Glutamatergic neuron (in vitro differentiated cells): ENCODE measurements around the gene OGFOD2. TPM values are rescaled to one million over a fixed set of nuclear protein-coding genes. Genes with fewer than 3 reads are reported as not detected.

ENCODE experiments used
- DNase-seq: peaks from one replicate; pipeline ENCODE4 v3.0.0; 2022
- H3K27ac Mint-ChIP-seq: one replicate; pipeline ENCODE4 v1.8.0; 2020; ENCODE audit warnings: mild to moderate bottlenecking, mixed read lengths, inconsistent platforms; ENCODE audit not compliant: unreplicated experiment
- H3K27me3 Mint-ChIP-seq: one replicate; pipeline ENCODE4 v1.8.0; 2020; ENCODE audit warnings: mild to moderate bottlenecking, moderate library complexity, mixed read lengths, inconsistent platforms; ENCODE audit not compliant: unreplicated experiment
- H3K36me3 Mint-ChIP-seq: one replicate; pipeline ENCODE4 v1.8.0; 2020; ENCODE audit warnings: mild to moderate bottlenecking, mixed read lengths, inconsistent platforms; ENCODE audit not compliant: unreplicated experiment
- H3K4me1 Mint-ChIP-seq: one replicate; pipeline ENCODE4 v1.8.0; 2020; ENCODE audit warnings: mild to moderate bottlenecking, low read depth, mixed read lengths, inconsistent platforms; ENCODE audit not compliant: unreplicated experiment
- H3K4me3 Mint-ChIP-seq: one replicate; pipeline ENCODE4 v1.8.0; 2020; ENCODE audit warnings: mild to moderate bottlenecking, mixed read lengths, inconsistent platforms; ENCODE audit not compliant: unreplicated experiment
- H3K9me3 Mint-ChIP-seq: one replicate; pipeline ENCODE4 v1.8.0; 2020; ENCODE audit warnings: mild to moderate bottlenecking, moderate library complexity, mixed read lengths, inconsistent platforms; ENCODE audit not compliant: unreplicated experiment
- CTCF ChIP-seq: fragments of 200-600 bp; sonication (generic); IDR thresholded peaks from one replicate; pipeline ENCODE4 v1.5.0; 2021; ENCODE audit not compliant: partially characterized antibody, unreplicated experiment
- total RNA-seq: library from RNA; stranded (reverse); fragmentation: NEBNext Ultra II Directional; extraction: Animal tissue kit (Norgen Biotek cat#: 25700); gene quantifications from one replicate; pipeline ENCODE4 v1.2.1, GENCODE V29; 2021; ENCODE audit not compliant: unreplicated experiment

The OGFOD2 gene
- total RNA-seq, 1 donor from 2014 or later: 15.3 TPM

- Mint-ChIP-seq H3K36me3 (no peaks in the 10 kb centered on the region), H3K4me1 (no peaks in the 10 kb centered on the region), H3K27me3 (peaks cover 3% of the 10 kb centered on the region), H3K27ac (no peak overlapping the region), H3K4me3 (no peak overlapping the region), H3K9me3 (peaks cover 4% of the 10 kb centered on the region)
- no peak for TF ChIP-seq CTCF
- no peak for DNase-seq
These were observed 23.6 kb upstream of the OGFOD2 start for GRCh38 chr12:122951406-122951805.

- Mint-ChIP-seq H3K36me3 (no peaks in the 10 kb centered on the region), H3K27ac (no peak overlapping the region), H3K4me3 (no peak overlapping the region), H3K4me1 (no peaks in the 10 kb centered on the region), H3K9me3 (peaks cover 2% of the 10 kb centered on the region), H3K27me3 (peaks cover 3% of the 10 kb centered on the region)
- peak; percentile 78 for DNase-seq
- peak; percentile 59 for TF ChIP-seq CTCF
These were observed 22.8 kb upstream of the OGFOD2 start for GRCh38 chr12:122951979-122952892.

- peaks cover 3% of the 10 kb centered on the region for H3K27me3 Mint-ChIP-seq
- no peak overlapping the region for H3K4me3 Mint-ChIP-seq
- H3K4me1 Mint-ChIP-seq: no peaks in the 10 kb centered on the region
- no peak for DNase-seq
- peaks cover 2% of the 10 kb centered on the region for H3K9me3 Mint-ChIP-seq
- no peak overlapping the region for H3K27ac Mint-ChIP-seq
- no peak for TF ChIP-seq CTCF
- no peaks in the 10 kb centered on the region for H3K36me3 Mint-ChIP-seq
These were observed 19.9 kb upstream of the OGFOD2 start for GRCh38 chr12:122955156-122955555.

- H3K27me3 Mint-ChIP-seq: peaks cover 3% of the 10 kb centered on the region
- no peak for TF ChIP-seq CTCF
- no peak overlapping the region for H3K27ac Mint-ChIP-seq
- no peaks in the 10 kb centered on the region for H3K36me3 Mint-ChIP-seq
- no peaks in the 10 kb centered on the region for H3K4me1 Mint-ChIP-seq
- no peak overlapping the region for H3K4me3 Mint-ChIP-seq
- DNase-seq: no peak
- peaks cover 2% of the 10 kb centered on the region for H3K9me3 Mint-ChIP-seq
These were observed 19.0 kb upstream of the OGFOD2 start for GRCh38 chr12:122956035-122956434.

GRCh38 chr12:122958198-122958888 is 16.7 kb upstream of the OGFOD2 start:
- Mint-ChIP-seq H3K4me3 (no peak overlapping the region), H3K27ac (no peak overlapping the region), H3K4me1 (no peaks in the 10 kb centered on the region), H3K9me3 (peaks cover 2% of the 10 kb centered on the region), H3K27me3 (peaks cover 3% of the 10 kb centered on the region), H3K36me3 (no peaks in the 10 kb centered on the region)
- DNase-seq: no peak
- no peak for TF ChIP-seq CTCF
